GM23338 (cell line): ENCODE data around the gene DCUN1D2. TPM values are rescaled to one million over a fixed set of nuclear protein-coding genes. Genes with fewer than 3 reads are reported as not detected.

Experiments used
- ATAC-seq: fragments of 200-7000 bp; cut with Tn5 transposase; 3 replicates; pipeline ENCODE4 v1.9.1; 2020
- DNase-seq: peaks from one replicate; pipeline ENCODE4 v3.0.0-alpha.2; 2015; ENCODE audit warnings: low spot score
- H2AFZ ChIP-seq: fragments of 200-600 bp; sonication (generic); 2 replicates; pipeline ENCODE4 v1.8.0; 2016; ENCODE audit warnings: antibody characterized with exemption, mild to moderate bottlenecking, moderate library complexity
- H3F3A ChIP-seq: fragments of 200-600 bp; sonication (generic); replicated peaks from 2 replicates; pipeline ENCODE4 v1.8.0; 2017; ENCODE audit warnings: antibody characterized with exemption, mixed run types, low read depth
- H3K27ac ChIP-seq: fragments of 200-600 bp; sonication (generic); 2 replicates; pipeline ENCODE4 v1.6.1; 2016; ENCODE audit warnings: low read depth
- H3K27me3 ChIP-seq: fragments of 200-600 bp; sonication (generic); 2 replicates; pipeline ENCODE4 v1.8.0; 2016; ENCODE audit warnings: mild to moderate bottlenecking, mixed run types, moderate library complexity; ENCODE audit not compliant: insufficient read depth
- H3K36me3 ChIP-seq: fragments of 200-600 bp; sonication (generic); 2 replicates; pipeline ENCODE4 v1.8.0; 2016; ENCODE audit warnings: mild to moderate bottlenecking; ENCODE audit not compliant: insufficient read depth
- H3K4me1 ChIP-seq: fragments of 200-600 bp; sonication (generic); 2 replicates; pipeline ENCODE4 v1.8.0; 2016; ENCODE audit warnings: mild to moderate bottlenecking, moderate library complexity; ENCODE audit not compliant: insufficient read depth
- H3K4me2 ChIP-seq: fragments of 200-600 bp; sonication (generic); 2 replicates; pipeline ENCODE4 v1.7.1; 2017; ENCODE audit warnings: mixed run types
- H3K4me3 ChIP-seq: fragments of 200-600 bp; sonication (generic); 2 replicates; pipeline ENCODE4 v1.6.1; 2016; ENCODE audit warnings: mixed run types
- H3K79me2 ChIP-seq: fragments of 200-600 bp; sonication (generic); replicated peaks from 2 replicates; pipeline ENCODE4 v1.8.0; 2017; ENCODE audit warnings: mild to moderate bottlenecking; ENCODE audit not compliant: insufficient read depth
- H3K9me2 ChIP-seq: fragments of 200-600 bp; sonication (generic); 2 replicates; pipeline ENCODE4 v1.8.0; 2017; ENCODE audit not compliant: insufficient read depth
- H4K20me1 ChIP-seq: fragments of 200-600 bp; sonication (generic); replicated peaks from 2 replicates; pipeline ENCODE4 v1.8.0; 2017; ENCODE audit warnings: mild to moderate bottlenecking; ENCODE audit not compliant: insufficient read depth
- H3K27ac Mint-ChIP-seq: 2 replicates; pipeline ENCODE4 v1.8.0; 2020; ENCODE audit warnings: inconsistent platforms, mild to moderate bottlenecking, moderate library complexity, mixed read lengths
- H3K27me3 Mint-ChIP-seq: 3 replicates; pipeline ENCODE4 v1.8.0; 2022; ENCODE audit warnings: low read depth, mild to moderate bottlenecking, moderate library complexity, mixed read lengths, inconsistent platforms; ENCODE audit not compliant: insufficient read depth, poor library complexity
- H3K36me3 Mint-ChIP-seq: 3 replicates; pipeline ENCODE4 v1.8.0; 2021; ENCODE audit warnings: low read depth, mild to moderate bottlenecking, inconsistent platforms, moderate library complexity, mixed read lengths
- H3K4me1 Mint-ChIP-seq: 3 replicates; pipeline ENCODE4 v1.8.0; 2020; ENCODE audit warnings: mild to moderate bottlenecking, inconsistent platforms, mixed read lengths
- H3K4me3 Mint-ChIP-seq: 3 replicates; pipeline ENCODE4 v1.8.0; 2021; ENCODE audit warnings: moderate library complexity, mild to moderate bottlenecking, inconsistent platforms, mixed read lengths
- H3K9me3 Mint-ChIP-seq: 3 replicates; pipeline ENCODE4 v1.8.0; 2020; ENCODE audit warnings: moderate library complexity, mild to moderate bottlenecking, inconsistent platforms, mixed read lengths
- EZH2phosphoT487 ChIP-seq: fragments of 200-600 bp; sonication (generic); IDR thresholded peaks from one replicate; pipeline ENCODE4 v1.8.1; 2018; ENCODE audit warnings: antibody characterized with exemption; ENCODE audit not compliant: unreplicated experiment
- NANOG ChIP-seq: IDR thresholded peaks from 2 replicates; pipeline ENCODE4 v1.6.1; 2016; ENCODE audit warnings: antibody characterized with exemption, borderline replicate concordance
- POLR2AphosphoS5 ChIP-seq: IDR thresholded peaks from 2 replicates; pipeline ENCODE4 v1.6.1; 2016; ENCODE audit warnings: antibody characterized with exemption, low read depth
- REST ChIP-seq: IDR thresholded peaks from one replicate; pipeline ENCODE4 v1.6.1; 2018; ENCODE audit warnings: antibody characterized with exemption; ENCODE audit not compliant: unreplicated experiment
- STAT1 ChIP-seq: IDR thresholded peaks from one replicate; pipeline ENCODE4 v1.6.1; 2016; ENCODE audit warnings: antibody characterized with exemption; ENCODE audit not compliant: unreplicated experiment
- ZNF114 ChIP-seq: fragments of 250-450 bp; sonication (Bioruptor Pico); IDR thresholded peaks from 2 replicates; pipeline ENCODE4 v1.5.0; 2020; ENCODE audit warnings: mild to moderate bottlenecking, moderate library complexity
- ZNF331 ChIP-seq: fragments of 250-450 bp; sonication (Bioruptor Pico); IDR thresholded peaks from 2 replicates; pipeline ENCODE4 v1.5.0; 2020; ENCODE audit warnings: low read depth, mild to moderate bottlenecking, moderate library complexity
- ZNF462 ChIP-seq: fragments of 250-450 bp; sonication (Bioruptor Pico); IDR thresholded peaks from 2 replicates; pipeline ENCODE4 v1.5.0; 2020; ENCODE audit warnings: mild to moderate bottlenecking, moderate library complexity
- polyA plus RNA-seq: library from polyadenylated mRNA; unstranded; fragments of >200 nt; fragmentation: Nextera tagmentation; extraction: Ambion mirVana; gene quantifications from 2 replicates; pipeline ENCODE4 v1.2.1, GENCODE V29; 2016
- total RNA-seq: library from RNA; depleted of rRNA; stranded (reverse); fragments of >200 nt; shearing (Covaris generic); gene quantifications from 2 replicates; pipeline ENCODE4 v1.2.3, GENCODE V29; 2014

The DCUN1D2 gene
- total and polyA plus RNA-seq, 2 experiments from 2014 or later, result 12.3 to 38.0 TPM

- no peak for TF ChIP-seq REST
- no peak for TF ChIP-seq EZH2phosphoT487
- no peak for TF ChIP-seq STAT1
Measured at GRCh38 chr13:113407531-113408393, 82.7 kb downstream of the DCUN1D2 start (continued).

GRCh38 chr13:113407103-113407530, 83.4 kb downstream of the DCUN1D2 start:
- no peak overlapping the region for H3K4me3 Mint-ChIP-seq
- Histone ChIP-seq H3F3A (no peaks in the 10 kb centered on the region), H2AFZ (no peak overlapping the region), H3K27ac (no peak overlapping the region), H3K27me3 (no peaks in the 10 kb centered on the region), H3K79me2 (no peaks in the 10 kb centered on the region), H4K20me1 (no peaks in the 10 kb centered on the region), H3K4me3 (no peak overlapping the region), H3K4me1 (no peaks in the 10 kb centered on the region), H3K4me2 (no peak overlapping the region), H3K9me2 (no peaks in the 10 kb centered on the region), H3K36me3 (no peaks in the 10 kb centered on the region)
- ATAC-seq (no peak), DNase-seq (no peak)
- peaks cover 19% of the 10 kb centered on the region for H3K27me3 Mint-ChIP-seq
- H3K9me3 Mint-ChIP-seq, result no peaks in the 10 kb centered on the region
- H3K4me1 Mint-ChIP-seq, result no peaks in the 10 kb centered on the region; the same call in 2 of the 3 replicates
- no peak overlapping the region for H3K27ac Mint-ChIP-seq
- H3K36me3 Mint-ChIP-seq, result no peaks in the 10 kb centered on the region
- TF ChIP-seq STAT1 (no peak), POLR2AphosphoS5 (no peak), ZNF114 (CRISPR knock-in tag) (no peak), NANOG (no peak), REST (no peak), ZNF331 (no peak), EZH2phosphoT487 (no peak), ZNF462 (CRISPR knock-in tag) (no peak)
